SH-SY5Y (cell line): ENCODE results near the gene OR10A3.

Source experiments
- GATA2 ChIP-seq: IDR thresholded peaks from 2 replicates; pipeline ENCODE4 v1.6.1; 2011; ENCODE audit warnings: mild to moderate bottlenecking, low read depth, low read length
- GATA3 ChIP-seq: IDR thresholded peaks from 2 replicates; pipeline ENCODE4 v1.6.1; 2011; ENCODE audit warnings: low read depth, mild to moderate bottlenecking, low read length, moderate library complexity

OR10A3 gene

GRCh38 chr11:7909585-7910285, 31.8 kb downstream of the OR10A3 start:
- no peak for TF ChIP-seq GATA3
- no peak for TF ChIP-seq GATA2

DNA sequence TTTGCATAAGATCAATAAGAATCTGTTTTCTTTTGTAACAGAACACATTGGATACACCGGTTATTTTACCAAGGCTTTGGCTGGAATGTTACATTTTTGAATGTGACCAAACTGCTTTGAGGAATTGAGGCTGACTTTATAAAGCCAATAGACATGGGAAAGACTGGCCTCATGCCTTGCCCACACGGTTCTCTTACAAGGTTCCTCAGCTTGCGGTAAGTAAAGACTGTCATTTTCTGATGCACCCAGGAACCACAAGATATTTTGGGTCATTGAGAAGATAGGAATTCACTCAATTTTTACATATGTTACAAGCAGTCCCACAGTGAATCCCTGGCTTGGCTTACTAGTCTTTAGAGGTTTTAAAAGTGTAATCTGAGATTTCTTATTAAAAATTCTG, 34.4 kb downstream of the OR10A3 start:
- TF ChIP-seq GATA3 (no peak), GATA2 (no peak)

DNA sequence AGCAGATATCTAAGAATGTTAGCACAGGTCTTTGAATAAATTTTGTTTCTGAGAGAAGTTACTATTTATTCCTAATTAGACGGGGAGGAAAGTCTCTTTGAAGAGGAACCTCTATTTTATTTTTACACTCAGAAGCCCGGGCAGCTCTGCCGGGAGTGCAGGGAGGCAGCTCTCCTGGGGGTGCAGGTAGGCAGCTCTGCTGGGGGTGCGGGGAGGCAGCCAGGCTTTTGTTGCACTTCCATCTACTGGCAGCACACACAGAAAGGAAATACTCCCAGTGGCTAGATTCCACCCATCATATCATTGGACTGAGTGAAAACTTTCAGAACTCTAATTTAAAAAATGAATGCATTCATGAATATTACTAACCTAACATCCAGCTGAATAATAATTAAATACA, 35.0 kb downstream of the OR10A3 start:
- TF ChIP-seq GATA3 (no peak), GATA2 (no peak)

GRCh38 chr11:7905961-7906429, 35.5 kb downstream of the OR10A3 start:
- no peak for TF ChIP-seq GATA2
- no peak for TF ChIP-seq GATA3

- no peak for TF ChIP-seq GATA2
- no peak for TF ChIP-seq GATA3
These were observed 36.0 kb downstream of the OR10A3 start for GRCh38 chr11:7905549-7905948.

DNA sequence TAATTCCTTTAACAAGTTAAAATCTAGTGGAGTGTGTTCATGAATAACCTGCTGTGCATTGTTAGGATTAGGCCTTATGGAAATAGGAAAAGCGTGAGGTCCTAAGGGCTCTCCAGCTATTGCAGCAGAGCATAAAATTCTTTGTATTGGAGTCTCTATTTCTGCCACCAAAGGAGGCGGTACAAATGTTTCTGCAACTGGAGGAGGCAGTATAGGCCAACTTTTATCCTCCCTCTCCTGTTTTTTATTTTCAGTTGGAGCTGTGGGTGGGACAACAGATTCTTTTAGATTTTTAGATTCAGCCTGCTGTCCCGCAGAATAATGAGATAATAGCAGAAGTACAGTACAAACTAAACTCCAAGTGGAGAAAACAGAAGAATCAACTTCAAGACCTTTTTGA, 36.6 kb downstream of the OR10A3 start:
- TF ChIP-seq GATA3 (no peak), GATA2 (no peak)

GRCh38 chr11:7903940-7904339, 37.6 kb downstream of the OR10A3 start:
- TF ChIP-seq GATA2 (no peak), GATA3 (no peak)

DNA sequence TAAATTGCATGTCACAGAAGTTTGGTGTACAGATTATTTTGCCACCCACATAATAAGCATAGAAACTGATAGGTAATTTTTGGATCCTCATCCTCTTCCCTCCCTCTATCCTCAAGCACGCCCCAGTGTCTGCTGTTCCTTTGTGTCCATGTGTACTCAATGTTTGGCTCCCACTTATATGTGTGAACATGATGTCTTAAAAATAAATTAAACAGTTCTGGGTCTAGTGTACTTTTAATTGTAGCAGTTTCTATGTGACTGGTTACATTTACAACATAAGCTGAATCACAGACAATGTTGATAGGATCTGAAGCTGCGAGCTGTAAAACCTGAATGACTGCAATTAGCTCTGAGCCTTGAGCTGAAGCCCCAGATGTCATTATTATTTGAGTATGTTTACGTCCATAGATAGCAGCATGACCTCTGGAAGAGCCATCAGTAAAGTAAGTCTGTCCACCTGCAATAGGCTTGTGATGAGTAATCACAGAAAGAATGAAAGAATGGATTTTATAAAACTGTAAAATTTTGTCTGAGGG, 40.1 kb downstream of the OR10A3 start:
- TF ChIP-seq GATA2 (no peak), GATA3 (no peak)

GRCh38 chr11:7900686-7901085, 40.8 kb downstream of the OR10A3 start:
- no peak for TF ChIP-seq GATA3
- no peak for TF ChIP-seq GATA2

DNA sequence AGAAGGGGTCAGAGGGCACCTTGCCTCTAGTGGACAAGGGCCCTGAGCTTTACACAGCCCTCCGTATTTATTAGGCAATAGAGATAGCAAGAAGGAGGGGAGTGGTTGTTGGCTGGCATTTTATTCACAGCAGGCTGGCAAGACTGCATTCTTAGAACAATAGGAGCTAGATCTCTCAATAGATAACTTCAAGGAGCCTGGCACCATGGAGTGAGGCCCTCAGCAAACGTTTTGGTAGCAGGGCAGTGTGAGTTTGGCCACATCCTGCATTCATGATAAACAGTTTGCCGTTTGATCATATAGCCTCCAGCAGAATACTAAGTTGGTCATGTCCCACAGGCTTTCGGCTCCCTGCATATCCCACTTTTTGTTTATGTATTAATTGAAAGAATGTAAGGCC, 42.1 kb downstream of the OR10A3 start:
- TF ChIP-seq GATA2: no peak
- no peak for TF ChIP-seq GATA3

DNA sequence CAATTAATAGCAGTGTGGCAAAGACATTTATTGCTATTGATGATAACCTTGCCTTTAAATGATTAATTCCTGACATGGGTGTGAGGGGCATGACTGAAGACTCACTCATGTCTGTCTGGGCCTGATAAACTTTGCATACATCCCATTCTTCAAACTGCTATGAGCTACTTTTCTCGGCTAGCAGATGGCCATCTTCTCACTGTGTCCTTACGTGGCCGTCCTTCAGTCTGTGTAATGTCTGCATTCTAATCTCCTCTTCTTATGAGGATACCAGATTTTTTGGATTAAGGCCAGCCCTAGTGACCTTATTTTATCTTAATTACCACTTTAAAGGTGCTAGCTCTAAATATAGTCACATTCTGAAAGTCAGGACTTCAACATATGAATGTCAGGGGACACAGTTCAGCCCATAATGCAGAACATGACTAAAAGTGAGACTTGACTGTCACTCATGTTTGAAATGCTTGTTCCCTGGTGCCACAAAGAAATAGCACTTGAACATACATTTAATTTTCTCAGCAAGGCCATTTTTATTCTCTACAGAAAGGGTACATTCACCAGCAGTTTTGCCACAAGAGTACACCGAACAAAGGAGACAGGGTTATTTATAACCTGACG, 42.7 kb downstream of the OR10A3 start:
- TF ChIP-seq GATA3: no peak

GRCh38 chr11:7896009-7896785, 45.3 kb downstream of the OR10A3 start:
- TF ChIP-seq GATA3: no peak
- TF ChIP-seq GATA2: no peak

- TF ChIP-seq GATA2 (no peak), GATA3 (no peak)
These were observed 47.3 kb downstream of the OR10A3 start for GRCh38 chr11:7894251-7894650.

- TF ChIP-seq GATA2 (no peak), GATA3 (no peak)
These were observed 47.7 kb downstream of the OR10A3 start for GRCh38 chr11:7893796-7894195.
